Activated CD4-positive, alpha-beta T cell treated with anti-CD3 and anti-CD28 coated beads for 24 hours (primary cell): ENCODE results near the gene ARHGAP1.
"Not testable (repeated sequence)": the region's sequence is repeated elsewhere in the genome, so short reads cannot be mapped to it uniquely, and the experiment has no call there.

Source experiments
- DNase-seq, 2 donors: peaks; one replicate each; pipeline ENCODE4 v3.0.0-alpha.2; 2020; ENCODE audit warnings: low read depth in 2 of 2

Gene ARHGAP1

DNA sequence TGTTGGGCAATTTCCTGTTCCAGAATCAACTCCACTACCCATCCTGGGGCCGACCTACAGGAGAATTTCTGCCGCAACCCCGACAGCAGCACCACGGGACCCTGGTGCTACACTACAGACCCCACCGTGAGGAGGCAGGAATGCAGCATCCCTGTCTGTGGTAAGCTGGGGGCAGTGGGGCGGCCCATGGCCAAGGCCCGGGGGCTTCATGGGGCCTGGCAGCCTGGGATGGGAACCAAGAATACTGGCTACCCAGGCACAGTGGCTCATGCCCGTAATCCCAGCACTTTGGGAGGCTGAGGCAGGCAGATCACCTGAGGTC, 22.9 kb upstream of the ARHGAP1 start:
- DNase-seq = no peak

DNA sequence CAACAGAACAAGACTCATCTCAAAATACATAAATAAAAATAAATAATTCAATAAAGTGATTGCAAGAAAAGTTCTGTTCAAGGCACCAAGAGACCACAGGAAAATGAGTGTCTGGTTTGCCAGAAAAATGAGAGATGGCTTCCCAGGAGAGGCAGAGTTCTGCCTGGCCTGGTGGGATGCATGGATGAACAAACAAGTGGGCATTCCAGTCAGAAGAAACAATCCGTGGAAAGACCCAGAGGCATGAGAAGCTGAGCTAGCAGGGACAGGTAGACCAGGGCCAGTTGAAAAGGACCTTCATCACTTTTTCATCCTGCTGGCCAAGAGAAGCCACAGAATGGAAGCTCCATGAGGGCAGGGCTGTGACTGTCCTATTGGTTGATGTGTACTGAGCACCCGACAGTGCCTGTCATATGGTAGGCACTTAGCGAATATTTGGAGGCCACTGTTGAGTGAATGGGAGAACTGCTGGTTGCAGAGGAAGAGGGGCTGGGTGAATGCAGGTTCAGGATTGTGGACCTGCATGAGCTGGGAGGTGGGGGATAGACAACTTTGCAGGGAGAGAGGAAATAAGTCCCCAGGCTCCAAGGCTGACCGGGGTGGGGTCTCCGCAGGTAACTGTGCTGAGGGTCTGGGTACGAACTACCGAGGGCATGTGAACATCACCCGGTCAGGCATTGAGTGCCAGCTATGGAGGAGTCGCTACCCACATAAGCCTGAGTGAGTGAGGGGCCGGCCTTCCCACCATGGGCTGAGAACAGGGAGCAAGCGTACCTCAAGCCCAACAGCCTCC, 22.3 kb upstream of the ARHGAP1 start:
- DNase-seq = no peak

DNA sequence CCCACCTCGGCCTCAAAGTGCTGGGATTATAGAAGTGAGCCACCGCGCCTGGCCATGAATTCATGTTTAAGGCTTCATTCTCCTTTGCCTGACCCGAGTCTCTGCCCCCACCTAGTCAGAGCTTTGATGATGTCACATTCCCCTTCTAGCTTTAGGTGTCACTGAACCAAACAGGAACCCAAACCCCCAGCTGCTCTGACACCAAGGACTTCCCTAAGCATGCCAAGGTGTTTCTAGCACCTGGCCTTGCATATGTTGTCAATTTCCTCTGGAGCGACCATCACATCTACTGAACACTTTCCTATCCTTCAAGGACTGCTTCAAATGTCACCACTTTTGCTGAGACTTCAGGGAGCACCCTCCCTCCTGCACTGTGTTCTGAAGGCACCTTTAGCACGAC, 20.9 kb upstream of the ARHGAP1 start:
- no peak for DNase-seq

DNA sequence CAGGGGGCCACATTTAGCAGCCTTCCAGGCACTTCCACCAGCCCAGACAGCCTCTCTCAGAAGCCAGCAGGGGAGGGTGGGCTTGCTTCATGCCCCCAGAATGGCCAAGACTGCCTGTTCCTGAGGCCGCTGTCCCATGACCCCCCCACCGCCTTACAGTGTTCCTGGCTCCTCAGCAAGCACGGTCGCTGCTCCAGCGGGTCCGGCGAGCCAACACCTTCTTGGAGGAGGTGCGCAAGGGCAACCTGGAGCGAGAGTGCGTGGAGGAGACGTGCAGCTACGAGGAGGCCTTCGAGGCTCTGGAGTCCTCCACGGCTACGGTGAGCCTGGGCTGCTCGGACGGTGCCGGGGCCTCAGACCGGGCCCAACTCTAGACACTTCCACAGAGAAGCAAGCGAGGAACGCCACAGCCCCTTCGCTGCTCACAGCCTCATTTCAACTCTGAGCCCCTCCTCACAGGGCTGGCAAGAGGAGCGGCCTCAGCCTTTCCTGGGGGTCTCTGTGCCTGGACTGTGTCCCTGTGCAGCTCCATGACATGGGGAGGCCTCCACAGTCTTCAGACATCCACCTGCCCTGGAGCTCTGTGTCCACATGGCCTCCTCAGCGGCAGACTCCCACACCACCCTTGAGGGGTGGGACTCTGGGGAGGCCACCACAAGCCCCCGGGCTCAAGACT, 19.3 kb upstream of the ARHGAP1 start:
- DNase-seq = no peak

DNA sequence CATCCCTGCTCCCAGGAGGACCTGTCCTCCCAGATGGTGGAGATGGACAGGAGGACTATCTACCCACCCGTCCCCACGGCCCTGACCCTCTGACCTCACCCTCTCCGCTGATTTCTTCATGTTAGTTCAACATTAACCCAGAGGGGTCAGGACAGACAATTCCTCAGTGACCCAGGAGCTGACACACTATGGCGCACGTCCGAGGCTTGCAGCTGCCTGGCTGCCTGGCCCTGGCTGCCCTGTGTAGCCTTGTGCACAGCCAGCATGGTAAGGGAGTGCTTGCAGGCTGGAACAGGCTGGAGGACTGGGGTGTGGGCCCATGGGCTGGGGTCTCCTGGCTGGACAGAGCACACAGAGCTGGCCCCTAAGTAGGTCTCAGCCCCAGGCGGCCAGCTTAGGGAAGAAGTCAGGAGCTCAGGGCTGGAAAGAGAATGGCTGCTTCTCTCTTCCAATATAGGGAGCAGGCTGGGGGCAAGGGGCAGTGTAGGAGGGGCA, 18.7 kb upstream of the ARHGAP1 start, which contains the start of gene F2:
Gene F2, plus strand, starts transcription at position 166 of the 495 bp plus-strand sequence. Its CDS starts 23 bp downstream, at position 189.
- no peak for DNase-seq

DNA sequence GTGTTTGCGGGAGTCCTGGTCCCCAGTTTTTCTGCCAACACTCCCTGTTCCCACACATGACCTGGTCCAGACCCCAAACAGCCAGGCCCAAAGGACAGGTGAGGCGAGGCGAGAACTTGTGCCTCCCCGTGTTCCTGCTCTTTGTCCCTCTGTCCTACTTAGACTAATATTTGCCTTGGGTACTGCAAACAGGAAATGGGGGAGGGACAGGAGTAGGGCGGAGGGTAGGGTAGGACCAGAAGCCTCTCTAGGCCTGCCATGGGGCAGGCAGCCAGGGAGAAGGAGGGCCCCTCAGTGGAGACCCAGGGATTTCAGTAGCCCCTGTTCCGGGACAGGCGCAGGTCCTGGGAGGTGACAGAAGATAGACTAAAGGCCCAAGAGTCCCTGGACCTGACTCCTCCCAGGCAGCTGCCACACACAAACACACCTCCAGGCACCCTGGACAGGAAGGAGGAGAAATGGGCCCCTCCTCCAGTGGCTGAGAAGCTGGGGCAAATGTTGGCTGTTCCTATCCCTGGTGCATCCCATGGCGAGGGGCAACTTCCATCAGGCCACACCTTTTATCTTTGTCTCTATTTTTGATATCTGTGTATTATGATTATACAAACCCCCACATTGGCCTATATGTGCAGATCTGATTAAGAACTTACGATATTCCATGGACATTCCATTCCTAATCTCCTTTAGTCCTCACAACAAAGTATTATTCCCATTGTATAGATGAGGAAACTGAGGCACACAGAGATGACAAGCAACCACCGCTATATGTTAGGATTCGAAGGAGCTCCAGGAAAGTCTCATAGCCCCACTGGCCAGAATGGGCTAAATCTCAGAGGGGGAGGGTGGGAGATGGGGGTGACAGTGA, 18.0 kb upstream of the ARHGAP1 start:
- no peak for DNase-seq

DNA sequence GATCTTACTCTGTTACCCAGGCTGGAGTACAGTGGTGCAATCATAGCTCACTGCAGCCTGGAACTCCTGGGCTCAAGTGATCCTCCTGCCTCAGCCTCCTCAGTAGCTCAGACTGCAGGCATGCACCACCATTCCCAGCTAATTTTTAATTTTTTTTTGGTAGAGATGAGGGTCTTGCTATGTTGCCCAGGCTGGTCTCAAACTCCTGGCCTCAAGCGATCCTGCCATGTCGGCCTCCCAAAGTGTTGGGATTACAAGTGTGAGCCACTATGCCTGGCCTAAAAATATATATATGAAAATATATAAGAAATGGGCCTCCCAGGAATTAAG, 17.4 kb upstream of the ARHGAP1 start:
- DNase-seq = not testable (repeated sequence)

DNA sequence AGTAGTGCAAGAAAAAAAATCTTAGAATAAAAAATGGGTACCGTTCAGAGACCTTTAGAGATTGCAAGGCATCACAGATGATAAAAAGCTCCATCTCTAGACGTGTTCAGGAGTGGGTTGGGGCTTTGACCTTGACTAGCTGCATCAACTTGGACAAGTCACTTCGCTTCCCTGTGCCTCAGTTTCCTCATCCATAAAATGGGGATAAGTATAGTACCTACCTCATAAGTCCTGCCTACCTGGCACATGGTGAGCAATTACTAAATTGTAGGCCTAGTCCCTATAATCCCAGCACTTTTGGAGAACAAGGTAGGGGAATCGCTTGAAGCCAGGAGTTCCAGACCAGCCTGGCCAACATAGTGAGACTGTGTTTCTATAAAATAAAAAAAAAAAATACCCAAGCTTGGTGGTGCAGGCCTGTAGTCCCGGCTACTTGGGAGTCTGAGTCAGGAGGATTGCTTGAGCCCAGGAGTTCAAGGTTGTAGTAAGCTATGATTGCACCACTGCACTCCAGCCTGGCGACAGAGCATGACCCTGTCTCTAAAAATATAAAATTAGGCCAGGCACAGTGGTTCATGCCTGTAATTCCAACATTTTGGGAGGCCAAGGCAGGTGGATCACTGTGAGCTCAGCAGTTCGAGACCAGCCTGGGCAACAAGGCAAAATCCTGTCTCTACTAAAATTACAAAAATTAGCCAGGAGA, 12.6 kb upstream of the ARHGAP1 start:
- DNase-seq = no peak

DNA sequence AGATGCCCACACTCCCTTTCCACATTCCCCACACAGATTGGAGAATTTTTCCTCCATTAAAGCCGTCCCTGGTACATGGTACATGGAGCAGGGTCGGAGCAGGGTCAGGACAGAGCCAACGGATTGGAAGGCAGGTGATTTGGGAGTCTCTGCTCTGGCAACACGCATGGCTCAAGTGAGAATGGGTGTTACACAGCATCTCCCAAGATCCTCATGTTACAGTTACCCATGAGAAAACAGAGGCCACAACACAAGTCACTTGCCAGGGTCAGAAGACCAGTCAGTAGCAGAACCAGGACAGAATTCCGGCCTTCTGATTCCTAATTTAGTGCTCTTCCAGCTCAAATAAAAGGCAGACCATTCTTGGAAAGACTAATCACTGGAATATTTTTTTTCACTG, 10.9 kb upstream of the ARHGAP1 start:
- DNase-seq = no peak

DNA sequence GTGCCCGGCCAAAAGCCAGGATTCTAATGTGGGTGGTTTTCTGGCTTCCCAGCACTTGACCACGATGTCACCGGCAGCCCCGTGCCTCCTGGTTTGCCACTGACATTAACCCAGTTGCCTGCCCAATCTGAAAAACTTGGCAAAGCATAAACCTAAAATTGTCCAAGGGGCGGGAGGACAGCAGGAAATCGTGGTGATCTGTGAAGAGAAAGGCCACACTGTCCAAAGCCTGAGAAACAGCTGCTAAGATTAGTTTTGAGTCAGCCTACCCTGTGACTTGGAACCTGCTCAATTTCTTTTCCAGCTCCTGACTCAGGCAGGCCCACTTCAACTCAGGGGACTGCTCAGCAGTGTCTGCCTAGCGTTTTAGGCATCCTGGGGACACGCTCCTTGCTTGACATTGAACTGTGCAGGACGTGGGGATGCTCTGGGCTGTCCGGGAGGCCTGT, 10.4 kb upstream of the ARHGAP1 start:
- DNase-seq = no peak

DNA sequence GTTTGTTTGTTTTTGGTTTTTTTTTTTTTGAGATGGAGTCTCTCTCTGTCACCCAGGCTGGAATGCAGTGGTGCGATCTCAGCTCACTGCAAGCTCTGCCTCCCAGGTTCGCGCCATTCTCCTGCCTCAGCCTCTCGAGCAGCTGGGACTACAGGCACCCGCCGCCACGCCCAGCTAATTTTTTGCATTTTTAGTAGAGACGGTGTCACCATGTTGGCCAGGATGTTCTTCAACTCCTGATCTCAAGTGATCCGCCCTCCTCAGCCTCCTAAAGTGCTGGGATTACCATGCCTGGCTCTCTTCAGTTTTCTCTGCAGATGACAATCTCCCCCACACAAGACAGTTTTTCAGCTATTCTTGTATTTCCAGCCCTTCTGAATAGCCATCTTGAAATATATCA, 8.9 kb upstream of the ARHGAP1 start:
- DNase-seq = not testable (repeated sequence)

DNA sequence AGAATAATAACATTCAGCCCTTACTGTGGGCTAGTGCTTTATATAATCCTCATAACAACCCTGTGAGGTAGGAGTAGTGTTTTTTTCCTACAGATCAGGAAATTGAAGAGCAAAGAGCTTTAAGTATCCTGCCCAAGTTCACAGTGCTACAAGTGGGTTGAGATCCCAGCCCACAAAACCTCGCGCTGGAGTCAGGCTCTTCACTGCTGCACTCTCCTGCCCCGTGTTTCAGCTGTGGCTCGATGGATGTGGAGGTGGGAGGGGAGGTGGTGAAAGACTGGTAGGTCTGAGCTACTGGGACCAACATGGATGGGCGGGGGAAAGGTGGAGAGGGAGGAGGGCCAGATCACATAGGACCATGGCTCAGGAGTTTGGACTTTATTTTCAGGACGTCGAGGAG, 6.5 kb upstream of the ARHGAP1 start:
- DNase-seq = no peak

DNA sequence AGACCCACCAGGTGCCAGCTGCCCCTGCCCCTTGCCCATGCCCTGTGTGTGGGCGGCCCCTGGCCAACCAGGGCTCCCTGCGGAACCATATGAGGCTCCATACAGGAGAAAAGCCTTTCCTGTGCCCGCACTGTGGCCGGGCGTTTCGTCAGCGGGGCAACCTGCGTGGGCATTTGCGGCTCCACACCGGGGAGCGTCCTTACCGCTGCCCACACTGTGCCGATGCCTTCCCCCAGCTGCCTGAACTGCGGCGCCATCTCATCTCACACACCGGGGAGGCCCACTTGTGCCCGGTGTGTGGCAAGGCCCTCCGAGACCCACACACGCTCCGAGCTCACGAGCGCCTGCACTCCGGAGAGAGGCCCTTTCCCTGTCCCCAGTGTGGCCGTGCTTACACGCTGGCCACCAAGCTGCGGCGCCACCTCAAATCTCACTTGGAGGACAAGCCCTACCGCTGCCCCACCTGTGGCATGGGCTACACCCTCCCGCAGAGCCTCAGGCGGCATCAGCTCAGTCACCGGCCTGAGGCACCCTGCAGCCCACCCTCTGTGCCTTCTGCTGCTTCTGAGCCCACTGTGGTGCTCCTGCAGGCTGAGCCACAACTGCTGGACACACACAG, 4.8 kb upstream of the ARHGAP1 start:
- no peak for DNase-seq

DNA sequence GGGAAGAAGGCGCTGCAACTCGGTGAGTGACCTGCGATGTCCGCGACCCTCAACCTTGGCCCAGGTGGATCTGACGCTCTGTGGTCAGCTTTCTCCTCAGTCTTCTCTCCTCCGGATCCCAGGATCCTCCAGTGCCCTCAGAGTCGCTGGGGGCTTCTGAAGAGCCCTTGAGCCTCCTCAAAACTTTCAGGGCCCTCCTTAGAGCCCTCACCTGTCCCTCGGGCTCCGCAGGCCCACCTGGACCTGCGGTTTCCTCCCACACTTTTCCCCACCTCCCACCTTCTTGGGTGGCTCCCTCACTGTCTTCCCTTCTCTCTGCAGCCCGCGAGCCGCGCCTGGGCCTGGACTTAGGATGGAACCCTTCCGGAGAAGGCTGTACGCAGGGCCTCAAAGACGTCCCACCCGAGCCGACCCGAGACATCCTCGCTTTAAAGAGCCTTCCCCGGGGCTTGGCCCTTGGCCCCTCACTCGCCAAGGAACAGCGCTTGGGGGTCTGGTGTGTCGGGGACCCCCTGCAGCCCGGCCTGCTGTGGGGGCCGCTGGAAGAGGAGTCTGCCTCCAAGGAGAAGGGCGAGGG, 747 bp upstream of the ARHGAP1 start:
- DNase-seq = no peak

DNA sequence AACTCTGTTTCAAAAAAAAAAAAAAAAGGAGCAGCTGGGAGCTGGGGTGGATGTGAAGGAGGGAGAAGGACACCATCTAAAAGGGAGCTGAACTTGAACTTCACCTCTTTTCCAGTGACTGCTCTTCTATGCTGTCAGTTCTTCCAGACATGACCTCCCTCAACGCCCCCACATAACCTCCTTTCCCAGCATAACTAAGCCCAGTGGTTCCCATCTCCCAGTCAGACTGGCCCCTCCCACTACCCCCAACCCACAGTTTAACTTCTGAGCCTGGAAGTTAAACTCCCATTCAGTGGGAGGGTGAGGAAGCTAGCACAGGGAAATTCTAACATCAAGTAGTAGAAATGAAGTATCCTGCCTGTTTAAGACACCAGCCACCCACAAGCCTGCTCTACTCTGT, 1.8 kb downstream of the ARHGAP1 start:
- DNase-seq = no peak

DNA sequence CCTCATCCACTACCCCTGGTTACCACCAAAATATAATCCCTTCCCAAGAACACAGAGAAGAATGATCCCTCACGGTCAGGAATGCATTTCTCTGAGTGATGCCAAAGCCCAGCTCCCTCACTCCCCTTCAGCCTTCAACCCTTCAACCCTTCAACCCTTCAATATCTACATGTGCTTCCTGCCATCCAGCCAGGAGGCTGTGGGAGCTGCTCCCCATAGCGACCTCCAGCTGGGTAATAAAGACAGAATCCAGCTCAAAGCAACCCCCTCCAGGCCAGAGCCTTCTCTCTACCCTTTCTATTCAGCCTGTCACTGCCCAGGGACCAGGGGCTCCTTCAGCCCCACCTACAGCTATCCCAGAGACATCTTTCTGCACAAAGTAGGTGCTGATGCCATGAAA, 2.7 kb downstream of the ARHGAP1 start:
- DNase-seq = no peak

DNA sequence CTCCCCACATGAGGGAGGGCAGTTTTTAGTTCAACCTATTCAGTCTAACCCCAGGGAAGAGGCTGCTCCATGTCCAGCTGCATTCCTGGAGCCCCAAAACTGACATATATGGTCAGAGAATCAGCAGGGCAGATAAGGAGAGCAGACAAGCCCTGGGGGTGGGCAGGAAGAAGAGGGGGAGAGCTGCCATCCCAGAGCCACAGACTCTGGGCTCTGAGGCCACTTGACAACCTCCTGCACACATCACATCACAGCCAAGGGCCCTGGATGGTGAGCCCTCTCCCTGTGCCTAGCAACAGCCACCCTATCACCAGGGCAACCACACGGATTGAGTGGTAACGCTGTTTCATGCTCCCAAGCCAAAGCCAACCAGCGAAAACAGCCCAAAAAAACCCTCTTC, 3.1 kb downstream of the ARHGAP1 start:
- DNase-seq = no peak

DNA sequence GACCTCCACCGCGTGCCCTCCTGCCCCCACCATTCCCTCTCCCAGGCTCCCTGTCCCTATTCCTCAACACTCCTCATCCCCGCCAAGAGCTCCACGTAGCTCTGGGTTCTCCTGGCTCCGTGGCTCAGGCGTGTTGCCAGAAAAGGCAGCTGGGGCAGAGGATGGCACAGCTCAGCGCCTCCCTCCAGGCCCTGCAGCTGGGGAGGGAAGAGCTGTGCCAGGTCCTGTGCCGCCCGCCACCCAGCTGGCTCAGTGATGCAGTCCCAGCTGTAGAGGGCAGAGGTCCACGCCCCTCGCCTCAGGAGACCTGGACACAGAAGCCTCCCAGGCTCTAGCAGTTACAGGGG, 4.2 kb downstream of the ARHGAP1 start:
- DNase-seq = no peak

DNA sequence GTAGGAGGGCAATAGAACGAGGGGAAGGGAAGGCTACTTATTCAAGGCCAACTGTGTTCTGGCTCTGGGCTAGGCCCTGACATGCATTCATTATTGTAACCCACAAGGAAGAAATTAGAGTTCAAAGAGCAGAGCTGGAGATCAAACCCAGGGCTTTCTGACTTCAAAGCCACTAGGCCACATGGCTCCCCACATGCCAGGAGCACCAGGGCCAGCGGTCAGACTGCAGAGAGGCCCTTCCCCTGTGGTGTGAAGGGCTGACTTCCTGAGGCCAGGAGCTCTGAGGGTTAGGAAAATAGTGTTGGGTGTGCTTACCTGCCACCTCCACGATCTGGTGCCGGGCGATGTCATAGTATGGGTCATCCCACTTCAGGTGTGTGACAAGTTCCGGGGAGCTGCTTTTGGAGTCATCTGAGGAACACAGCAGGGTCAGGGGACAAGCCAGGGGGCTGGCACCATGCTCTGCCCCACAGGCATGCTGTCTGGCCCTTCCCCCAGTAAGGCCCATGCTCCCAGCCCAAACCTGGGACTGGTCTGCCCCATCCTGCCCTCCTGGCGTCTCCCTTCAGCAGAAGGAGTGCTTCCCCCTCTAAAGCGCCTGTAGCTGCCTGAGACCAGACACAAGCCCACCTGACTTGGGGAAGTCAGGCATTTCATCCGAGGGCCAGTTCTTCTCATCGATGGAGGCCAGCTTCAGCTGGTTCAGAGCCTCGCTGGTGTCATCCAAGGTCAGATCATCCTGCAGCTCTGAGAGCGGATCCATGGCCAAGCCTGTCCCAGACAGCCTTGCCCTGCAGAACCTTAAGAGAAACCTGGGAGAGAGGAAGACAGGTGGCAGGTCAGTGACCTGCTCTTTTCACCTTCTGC, 4.8 kb downstream of the ARHGAP1 start:
- DNase-seq = no peak

DNA sequence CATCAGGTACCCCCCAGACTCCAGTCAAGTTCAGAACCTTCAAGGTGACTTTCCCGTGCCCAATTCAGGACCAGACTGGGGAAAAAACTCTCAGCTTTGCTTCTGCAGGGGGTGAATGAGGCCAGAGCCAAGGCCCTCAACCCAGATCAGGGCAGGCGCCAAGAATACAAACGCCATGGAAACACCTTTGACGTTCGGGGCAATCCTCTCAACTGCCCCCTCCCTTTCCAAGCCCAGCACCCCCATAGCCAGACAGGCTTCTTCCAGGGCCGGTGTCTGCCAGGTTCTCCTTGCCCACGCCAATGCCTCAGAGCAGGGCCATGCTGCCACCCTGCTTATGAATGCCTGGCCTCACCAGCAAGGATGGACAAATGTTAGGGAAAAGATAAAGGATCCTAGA, 5.8 kb downstream of the ARHGAP1 start:
- no peak for DNase-seq
